CD14-positive monocyte (primary cell): Measurements from ENCODE around the gene MYL12B. TPM values are rescaled to one million over a fixed set of nuclear protein-coding genes. Genes with fewer than 3 reads are reported as not detected.

Experiments
- DNase-seq, 3 donors: peaks; one replicate each; pipeline ENCODE4 v3.0.0-alpha.2; 2011 to 2022
- H2AFZ ChIP-seq: 2 replicates; pipeline ENCODE4 v1.6.0; 2012; ENCODE audit warnings: mild to moderate bottlenecking, low read depth, low read length, inconsistent platforms; ENCODE audit not compliant: insufficient read depth, poor library complexity, severe bottlenecking
- H3K27ac ChIP-seq, 2 donors: 1 replicate in 1 of 2; 2 replicates in 1 of 2; pipeline ENCODE4 v1.5.1; 2012 to 2013; ENCODE audit warnings: low read length in 2 of 2, control low read depth in 1 of 2, inconsistent platforms in 1 of 2, low read depth in 1 of 2, mild to moderate bottlenecking in 1 of 2
- H3K27me3 ChIP-seq, 2 donors: one replicate each; pipeline versions ENCODE4 v1.6.0 to v1.6.1; 2011 to 2013; ENCODE audit warnings: low read length in 2 of 2; ENCODE audit not compliant: control insufficient read depth in 2 of 2, insufficient read depth in 2 of 2
- H3K36me3 ChIP-seq, 2 donors: replicated peaks in 1 of 2; 1 replicate in 1 of 2; 2 replicates in 1 of 2; pipeline versions ENCODE4 v1.5.1 to v1.6.1; 2012 to 2013; ENCODE audit warnings: low read length in 2 of 2, control low read depth in 1 of 2, inconsistent platforms in 1 of 2, mild to moderate bottlenecking in 1 of 2; ENCODE audit not compliant: insufficient read depth in 2 of 2, control insufficient read depth in 1 of 2
- H3K4me1 ChIP-seq, 2 donors: 1 replicate in 1 of 2; 2 replicates in 1 of 2; pipeline versions ENCODE4 v1.5.1 to v1.6.1; 2012 to 2013; ENCODE audit warnings: low read length in 2 of 2, control low read depth in 1 of 2, inconsistent platforms in 1 of 2, mild to moderate bottlenecking in 1 of 2, moderate library complexity in 1 of 2; ENCODE audit not compliant: insufficient read depth in 2 of 2, control insufficient read depth in 1 of 2
- H3K4me2 ChIP-seq: replicated peaks from 2 replicates; pipeline ENCODE3; 2012; ENCODE audit warnings: low read length, moderate library complexity, mild to moderate bottlenecking; ENCODE audit not compliant: poor library complexity, severe bottlenecking; ENCODE audit errors: extremely low read depth
- H3K4me3 ChIP-seq, 3 experiments: fragments of 200-600 bp in 1 of 3; sonication (generic) in 1 of 3; replicated peaks in 1 of 3; 1 replicate in 2 of 3; 2 replicates in 1 of 3; pipeline ENCODE4 v1.5.1; 2011 to 2013; ENCODE audit warnings: low read length in 3 of 3, mild to moderate bottlenecking in 3 of 3, control low read depth in 2 of 3, low read depth in 2 of 3, inconsistent platforms in 1 of 3, moderate library complexity in 1 of 3
- H3K79me2 ChIP-seq: 2 replicates; pipeline ENCODE4 v1.6.0; 2012; ENCODE audit warnings: mild to moderate bottlenecking, control low read depth, inconsistent platforms, low read length, moderate library complexity; ENCODE audit not compliant: insufficient read depth
- H3K9ac ChIP-seq: 2 replicates; pipeline ENCODE4 v1.6.0; 2017; ENCODE audit warnings: low read length, mild to moderate bottlenecking; ENCODE audit not compliant: insufficient read depth, poor library complexity, severe bottlenecking
- H3K9me3 ChIP-seq, 2 donors: replicated peaks in 1 of 2; 1 replicate in 1 of 2; 2 replicates in 1 of 2; pipeline versions ENCODE4 v1.5.1 to v1.6.1; 2012 to 2013; ENCODE audit warnings: low read length in 2 of 2, control low read depth in 1 of 2; ENCODE audit not compliant: control insufficient read depth in 1 of 2, insufficient read depth in 1 of 2
- H4K20me1 ChIP-seq: 2 replicates; pipeline ENCODE4 v1.6.0; 2012; ENCODE audit warnings: mild to moderate bottlenecking, low read length, control low read depth, moderate library complexity; ENCODE audit not compliant: insufficient read depth
- H3K27ac Mint-ChIP-seq, 7 donors: one replicate each; pipeline ENCODE4 v1.8.0; 2020; ENCODE audit warnings: mild to moderate bottlenecking in 7 of 7, mixed read lengths in 7 of 7, moderate library complexity in 6 of 7, inconsistent platforms in 2 of 7
- H3K27me3 Mint-ChIP-seq, 3 donors: one replicate each; pipeline ENCODE4 v1.8.0; 2021 to 2022; ENCODE audit warnings: low read depth in 3 of 3, mild to moderate bottlenecking in 3 of 3, mixed read lengths in 3 of 3, moderate library complexity in 3 of 3, inconsistent platforms in 1 of 3
- H3K36me3 Mint-ChIP-seq, 2 donors: one replicate each; pipeline ENCODE4 v1.8.0; 2020; ENCODE audit warnings: mixed read lengths in 2 of 2, inconsistent platforms in 1 of 2, mild to moderate bottlenecking in 1 of 2
- H3K4me1 Mint-ChIP-seq: one replicate; pipeline ENCODE4 v1.8.0; 2020; ENCODE audit warnings: mild to moderate bottlenecking, mixed read lengths
- H3K4me3 Mint-ChIP-seq, 2 donors: one replicate each; pipeline ENCODE4 v1.8.0; 2020; ENCODE audit warnings: mild to moderate bottlenecking in 2 of 2, mixed read lengths in 2 of 2, moderate library complexity in 1 of 2
- H3K9me3 Mint-ChIP-seq, 7 donors: one replicate each; pipeline ENCODE4 v1.8.0; 2020 to 2022; ENCODE audit warnings: mixed read lengths in 7 of 7, mild to moderate bottlenecking in 6 of 7, moderate library complexity in 6 of 7, inconsistent platforms in 2 of 7
- WGBS: methylation state at CpG from one replicate; pipeline ENCODE4 v1.1.5; 2013; ENCODE audit warnings: missing lambda C conversion rate; ENCODE audit not compliant: insufficient coverage; 5-methylcytosine and 5-hydroxymethylcytosine counted together
- intact Hi-C, 2 donors: fragments of 100-400 bp; cut with micrococcal nuclease; formaldehyde crosslinking; loops; one replicate each; pipeline versions ENCODE4 v1.15.0 to v1.15.1; 2023
- polyA plus RNA-seq, 3 donors: library from polyadenylated mRNA; depleted of rRNA in 1 of 3; unstranded in 2 of 3; stranded (reverse) in 1 of 3; fragments of 300-500 nt in 2 of 3; fragments of >200 nt in 1 of 3; fragmentation: Illumina TruSeq in 2 of 3; gene quantifications; 1 replicate in 2 of 3; 2 replicates in 1 of 3; pipeline ENCODE4 v1.2.3, GENCODE V29; 2012 to 2021
- TF ChIP-seq, protein P1 (sequence below): fragments of 200-600 bp; IDR thresholded peaks from one replicate; pipeline ENCODE4 v1.8.0; 2022; ENCODE audit warnings: antibody characterized with exemption, mild to moderate bottlenecking

Gene MYL12B
- polyA plus RNA-seq, 3 donors, result 295 to 814 (median 727) TPM

DNA sequence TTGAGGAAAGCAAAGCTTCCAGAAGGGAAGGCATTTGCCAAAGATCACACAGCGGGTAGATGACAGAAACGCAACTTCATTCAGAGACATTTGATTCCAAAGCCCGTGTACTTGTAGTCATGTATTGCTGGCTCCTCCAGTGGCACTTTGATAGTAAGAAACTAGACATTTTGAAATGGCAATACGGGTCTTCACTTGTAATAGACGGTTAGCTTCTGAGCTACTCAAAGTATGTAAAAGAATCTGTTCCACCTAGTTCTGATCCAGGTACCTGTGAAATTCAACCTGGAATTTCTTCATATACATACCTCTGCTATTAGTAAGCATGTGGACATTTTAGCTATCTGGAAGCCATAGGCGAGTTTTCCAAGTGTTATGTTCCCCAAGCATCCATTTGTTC lies 40.4 kb upstream of the MYL12B start:
- H3K27me3 Mint-ChIP-seq, result no peaks in the 10 kb centered on the region
- no peaks in the 10 kb centered on the region for H3K4me1 Mint-ChIP-seq
- Histone ChIP-seq H2AFZ (no peak overlapping the region), H3K36me3 (no peaks in the 10 kb centered on the region), H3K9ac (no peak overlapping the region), H3K4me3 (no peak overlapping the region), H3K9me3 (no peaks in the 10 kb centered on the region), H4K20me1 (no peaks in the 10 kb centered on the region), H3K27ac (no peak overlapping the region), H3K79me2 (no peaks in the 10 kb centered on the region), H3K27me3 (no peaks in the 10 kb centered on the region), H3K4me2 (no peak overlapping the region), H3K4me1 (no peaks in the 10 kb centered on the region)
- TF ChIP-seq, protein P1, sequence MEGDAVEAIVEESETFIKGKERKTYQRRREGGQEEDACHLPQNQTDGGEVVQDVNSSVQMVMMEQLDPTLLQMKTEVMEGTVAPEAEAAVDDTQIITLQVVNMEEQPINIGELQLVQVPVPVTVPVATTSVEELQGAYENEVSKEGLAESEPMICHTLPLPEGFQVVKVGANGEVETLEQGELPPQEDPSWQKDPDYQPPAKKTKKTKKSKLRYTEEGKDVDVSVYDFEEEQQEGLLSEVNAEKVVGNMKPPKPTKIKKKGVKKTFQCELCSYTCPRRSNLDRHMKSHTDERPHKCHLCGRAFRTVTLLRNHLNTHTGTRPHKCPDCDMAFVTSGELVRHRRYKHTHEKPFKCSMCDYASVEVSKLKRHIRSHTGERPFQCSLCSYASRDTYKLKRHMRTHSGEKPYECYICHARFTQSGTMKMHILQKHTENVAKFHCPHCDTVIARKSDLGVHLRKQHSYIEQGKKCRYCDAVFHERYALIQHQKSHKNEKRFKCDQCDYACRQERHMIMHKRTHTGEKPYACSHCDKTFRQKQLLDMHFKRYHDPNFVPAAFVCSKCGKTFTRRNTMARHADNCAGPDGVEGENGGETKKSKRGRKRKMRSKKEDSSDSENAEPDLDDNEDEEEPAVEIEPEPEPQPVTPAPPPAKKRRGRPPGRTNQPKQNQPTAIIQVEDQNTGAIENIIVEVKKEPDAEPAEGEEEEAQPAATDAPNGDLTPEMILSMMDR, result no peak
- H3K27ac Mint-ChIP-seq, result no peak overlapping the region
- no peak for DNase-seq
- peaks cover 0 to 3% (median 0%) of the 10 kb centered on the region in 7 donors for H3K9me3 Mint-ChIP-seq
- no peaks in the 10 kb centered on the region for H3K36me3 Mint-ChIP-seq
- intact Hi-C loops, result no loop called here
- H3K4me3 Mint-ChIP-seq, result no peak overlapping the region
- WGBS, result 100% methylated on average over 3 of the region's 6 CpGs

GRCh38 chr18:3223356-3223755 lies 38.6 kb upstream of the MYL12B start:
- Mint-ChIP-seq H3K9me3 (peaks cover 0 to 2% (median 0%) of the 10 kb centered on the region in 7 donors), H3K4me3 (no peak overlapping the region), H3K27me3 (peaks cover 0 to 3% (median 2%) of the 10 kb centered on the region in 3 donors), H3K36me3 (no peaks in the 10 kb centered on the region), H3K27ac (no peak overlapping the region), H3K4me1 (no peaks in the 10 kb centered on the region)
- H3K27ac ChIP-seq, result no peak overlapping the region
- H3K79me2 ChIP-seq, result no peaks in the 10 kb centered on the region
- WGBS, result no CpG with 5 or more reads among the region's 1 CpG
- TF ChIP-seq, protein P1, result no peak
- no peaks in the 10 kb centered on the region for H3K9me3 ChIP-seq
- DNase-seq, result no peak
- intact Hi-C loops, result no loop called here
- no peaks in the 10 kb centered on the region for H3K36me3 ChIP-seq
- no peaks in the 10 kb centered on the region for H3K4me1 ChIP-seq
- H3K9ac ChIP-seq, result no peak overlapping the region
- no peaks in the 10 kb centered on the region for H3K27me3 ChIP-seq
- H3K4me2 ChIP-seq, result no peak overlapping the region
- H2AFZ ChIP-seq, result no peak overlapping the region
- no peaks in the 10 kb centered on the region for H4K20me1 ChIP-seq
- H3K4me3 ChIP-seq, result no peak overlapping the region
